ENCODE measurements around the gene CLIP2.

CLIP2 gene

DNA sequence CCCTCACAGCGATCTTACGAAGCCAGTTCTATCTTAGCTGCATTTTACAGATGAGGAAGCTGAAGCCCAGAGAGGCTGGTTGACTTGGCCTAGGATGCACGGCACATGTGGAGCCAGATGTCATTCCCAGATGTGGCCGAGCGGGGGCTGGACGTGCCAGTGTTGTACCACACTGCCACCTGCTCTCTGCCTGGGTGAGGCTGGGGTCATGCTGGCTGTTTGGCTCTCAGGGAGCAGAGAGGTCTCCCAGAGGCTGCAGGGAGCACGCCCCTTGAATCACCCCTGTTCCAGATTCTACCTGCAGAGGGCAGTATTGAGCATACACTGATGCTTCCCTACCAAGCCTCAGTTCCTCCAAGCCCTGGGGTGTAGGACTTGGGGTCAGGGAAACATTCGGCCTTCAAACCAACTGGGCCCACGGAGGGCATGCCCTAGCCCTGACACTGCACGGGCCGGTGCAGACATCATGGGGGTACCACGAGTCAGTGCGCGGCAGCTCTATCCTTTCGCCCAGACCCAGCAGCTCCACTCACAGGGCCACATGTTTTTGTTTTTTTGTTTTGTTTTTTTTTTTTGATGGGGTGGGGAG is 160.7 kb downstream of the CLIP2 start:
- DNase-seq = no peak

DNA sequence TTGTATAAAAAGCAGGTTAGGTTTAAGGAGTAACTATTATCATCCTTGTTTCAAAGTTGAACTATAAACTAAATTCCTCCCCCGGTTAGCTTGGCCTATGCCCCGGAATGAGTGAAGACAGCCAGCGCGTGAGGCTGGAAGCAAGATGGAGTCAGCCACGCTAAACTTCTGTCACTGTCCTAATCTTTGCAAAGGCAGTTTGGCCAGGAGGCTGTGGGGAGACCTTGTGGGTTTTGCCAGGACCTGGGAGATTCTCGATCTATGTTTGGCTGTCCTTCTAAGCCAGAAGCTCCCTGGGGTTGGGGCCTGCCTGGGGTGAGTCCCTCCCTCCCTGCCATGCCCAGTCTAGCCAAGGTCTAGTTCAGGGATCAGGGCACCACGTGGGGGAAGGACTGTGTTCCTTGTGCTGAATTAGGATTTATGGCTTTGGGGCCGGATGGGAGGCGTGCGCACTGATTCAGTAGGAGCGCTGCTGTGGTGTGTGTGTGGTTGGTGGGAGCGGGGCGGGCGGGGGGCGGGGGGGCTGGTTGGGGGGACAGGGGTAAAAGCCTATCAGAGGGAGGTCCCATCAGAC is 163.6 kb downstream of the CLIP2 start:
- DNase-seq = no peak

DNA sequence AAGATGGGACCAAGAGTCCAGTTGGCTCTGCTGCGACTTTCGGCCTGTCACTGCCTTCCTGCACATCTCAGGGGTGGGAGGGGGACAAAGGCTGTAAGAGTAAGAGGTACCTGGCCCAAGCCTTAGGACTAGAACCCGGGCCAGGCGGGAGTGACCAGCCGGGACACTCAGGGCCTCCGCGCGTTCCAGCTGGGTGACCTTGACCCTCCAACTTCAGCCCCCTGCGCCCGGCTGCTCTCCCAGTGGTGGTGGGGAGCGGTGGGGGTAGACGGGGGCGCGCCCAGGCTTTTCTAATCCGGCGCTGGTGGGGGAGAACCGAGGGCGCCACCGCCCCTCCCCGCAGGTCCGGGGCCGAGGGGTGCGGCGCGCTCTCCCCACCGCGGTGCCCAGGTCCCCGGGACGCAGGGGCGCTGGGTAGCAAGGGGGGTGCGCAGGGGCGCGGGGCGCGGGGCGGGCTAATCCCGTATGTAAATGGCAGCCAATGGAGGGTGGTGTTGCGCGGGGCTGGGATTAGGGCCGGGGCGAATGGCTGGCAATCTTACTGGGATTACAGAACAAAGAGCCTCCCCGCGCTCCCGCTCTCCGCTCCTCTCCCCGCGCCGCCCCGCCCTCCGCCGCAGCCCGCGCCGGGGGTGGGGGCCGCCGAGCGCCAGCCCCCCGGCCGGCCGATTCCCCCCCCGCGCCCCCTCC is 164.3 kb downstream of the CLIP2 start, which contains the start of gene GTF2IRD1:
GTF2IRD1 (plus strand) TSS at position 585 of the 690 bp plus-strand sequence. CDS start 54,175 bp downstream, outside the sequence.
- DNase-seq = no peak

DNA sequence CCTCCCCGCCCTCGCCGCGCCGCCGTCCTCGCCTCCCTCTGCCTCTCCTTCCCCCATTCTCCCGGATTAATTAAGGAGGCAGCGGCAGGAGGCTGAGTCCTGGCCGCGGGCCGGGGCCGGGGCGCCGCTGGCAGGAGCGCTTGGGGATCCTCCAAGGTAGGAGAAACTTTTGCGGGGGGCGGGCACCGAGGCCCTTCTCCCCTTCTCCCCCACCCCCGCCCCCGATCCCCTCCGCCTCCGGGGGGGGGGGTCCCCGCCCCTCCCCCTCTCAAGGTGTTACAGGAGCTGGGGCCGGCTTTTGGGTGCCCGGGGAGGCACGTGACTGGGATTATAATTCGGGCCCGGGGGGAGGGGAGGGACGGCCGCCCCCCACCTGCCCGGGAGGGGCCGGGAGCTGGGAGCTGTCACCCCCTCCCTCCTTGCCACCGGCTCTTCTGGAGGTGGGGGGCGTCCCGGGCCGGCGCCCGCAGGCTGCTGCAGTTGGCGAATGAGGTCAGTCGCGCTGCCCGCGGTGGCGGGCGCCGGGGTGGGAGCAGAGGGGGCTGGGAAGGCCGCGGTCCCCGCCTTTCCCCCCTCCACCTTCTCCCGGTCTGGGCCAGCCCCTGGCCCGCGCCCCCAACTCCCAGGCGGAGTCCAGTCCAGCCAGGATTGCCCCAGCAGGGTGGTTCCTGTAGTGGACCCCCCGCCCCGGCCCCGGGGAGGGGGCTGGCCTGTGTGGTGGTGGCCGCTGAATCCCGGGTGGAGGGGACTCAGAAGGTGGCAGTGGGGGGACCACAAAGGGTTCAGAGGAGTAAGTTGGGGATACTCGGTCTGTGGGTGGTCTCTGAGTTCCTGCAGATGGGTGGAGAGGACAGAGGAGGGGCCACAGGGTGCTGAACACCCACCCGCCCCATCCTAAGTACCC is 165.1 kb downstream of the CLIP2 start:
- no peak for DNase-seq

DNA sequence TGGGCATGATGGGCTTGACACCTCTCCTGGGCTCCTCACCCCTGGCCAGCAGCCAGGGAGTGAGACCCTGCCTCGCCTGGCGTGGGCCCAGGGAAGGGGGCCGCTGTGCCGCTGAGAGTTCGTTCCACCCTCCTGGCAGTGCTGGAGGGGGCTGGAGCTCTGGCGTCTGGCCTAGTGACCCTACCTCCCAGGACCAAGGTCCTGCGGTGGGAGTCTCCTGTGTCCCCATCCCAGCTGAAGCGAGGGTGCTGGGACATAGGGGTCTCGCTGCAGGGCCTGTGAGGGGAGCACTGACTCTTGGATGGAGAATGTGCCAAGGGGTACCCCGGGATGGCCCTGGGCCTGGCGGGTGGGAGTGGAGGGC is 165.7 kb downstream of the CLIP2 start:
- no peak for DNase-seq

DNA sequence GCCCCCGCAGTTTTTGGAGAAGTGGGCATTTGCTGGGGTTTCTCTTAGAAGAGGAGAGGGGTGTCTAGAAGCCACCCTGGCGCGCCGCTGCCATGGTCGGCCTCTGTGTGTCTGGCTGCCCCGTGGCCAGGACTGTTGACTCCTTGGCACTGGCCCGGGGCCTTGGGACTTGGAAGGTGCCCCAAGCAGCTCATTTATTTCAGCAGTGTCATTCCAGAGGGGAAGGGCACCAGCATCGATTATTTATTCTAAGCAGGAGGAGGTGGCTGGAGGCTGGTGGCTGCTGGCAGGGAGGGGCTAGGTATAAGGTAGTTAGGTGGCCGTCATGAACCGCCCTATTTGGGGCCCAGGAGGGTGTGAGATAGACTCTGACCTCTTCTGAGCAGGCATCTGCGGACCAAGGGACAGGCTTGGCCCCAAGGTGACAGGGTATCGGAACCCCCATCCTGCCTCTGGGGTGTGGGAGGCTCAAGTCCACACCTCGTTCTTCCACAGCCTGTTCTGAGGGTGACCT is 166.1 kb downstream of the CLIP2 start:
- no peak for DNase-seq

All from GF-D8 (cell line).